Caki2 (cell line): Measurements from ENCODE around the gene HID1. TPM values are rescaled to one million over a fixed set of nuclear protein-coding genes. Genes with fewer than 3 reads are reported as not detected.
"Not testable (repeated sequence)": the region's sequence is repeated elsewhere in the genome, so short reads cannot be mapped to it uniquely, and the experiment has no call there.

Source experiments
- DNase-seq: peaks from one replicate; pipeline ENCODE4 v3.0.0-alpha.2; 2015; ENCODE audit warnings: low read depth
- in situ Hi-C: cut with HindIII; loops from 2 replicates; pipeline ENCODE4 v1.10.0; 2016; ENCODE audit warnings: low sequenced_read_pairs, low pct_unique_long_range_greater_than_20kb, mixed read lengths
- total RNA-seq: library from RNA; depleted of rRNA; stranded (reverse); fragments of >200 nt; shearing (Covaris generic); gene quantifications from 2 replicates; pipeline ENCODE4 v1.2.3, GENCODE V29; 2014; ENCODE audit warnings: low replicate concordance

The HID1 gene
- total RNA-seq, 1 experiment from 2014 or later, result 0.10 TPM

- DNase-seq, result no peak
- in situ Hi-C loops, result no loop called here
These were observed 5.2 kb upstream of the HID1 start for GRCh38 chr17:74977802-74978201.

GRCh38 chr17:74975943-74976342 is 3.4 kb upstream of the HID1 start:
- no peak for DNase-seq
- in situ Hi-C loops, result no loop called here

- in situ Hi-C loops, result no loop called here
These were observed 392 bp upstream of the HID1 start for GRCh38 chr17:74972973-74973328.

GRCh38 chr17:74971842-74972106 is 785 bp downstream of the HID1 start:
- in situ Hi-C loops, result no loop called here
- no peak for DNase-seq

More at GRCh38 chr17:74972973-74973328, 392 bp upstream of the HID1 start:
- DNase-seq, result no peak

GRCh38 chr17:74971069-74971841 is 1.3 kb downstream of the HID1 start:
- in situ Hi-C loops, result no loop called here
- no peak for DNase-seq

- in situ Hi-C loops, result no loop called here
- DNase-seq, result no peak
These were observed 2.2 kb downstream of the HID1 start for GRCh38 chr17:74970395-74970794.

GRCh38 chr17:74969501-74969900 is 3.1 kb downstream of the HID1 start:
- DNase-seq, in situ Hi-C loops: not testable (repeated sequence)

GRCh38 chr17:74968361-74968780 is 4.2 kb downstream of the HID1 start:
- DNase-seq, result no peak
- in situ Hi-C loops, result no loop called here

GRCh38 chr17:74964988-74965622 is 7.5 kb downstream of the HID1 start:
- DNase-seq, result no peak
- in situ Hi-C loops, result no loop called here

GRCh38 chr17:74964246-74964761 is 8.3 kb downstream of the HID1 start:
- in situ Hi-C loops, result no loop called here
- no peak for DNase-seq

- in situ Hi-C loops, result no loop called here
- DNase-seq, result no peak
These were observed 8.9 kb downstream of the HID1 start for GRCh38 chr17:74963656-74964055.

- in situ Hi-C loops, result no loop called here
- no peak for DNase-seq
These were observed 9.8 kb downstream of the HID1 start for GRCh38 chr17:74962622-74963394.

- in situ Hi-C loops, result no loop called here
- peak; percentile 71 for DNase-seq
These were observed 10.8 kb downstream of the HID1 start for GRCh38 chr17:74961657-74962350.

- in situ Hi-C loops, result no loop called here
- DNase-seq, result peak; percentile 51
These were observed 11.8 kb downstream of the HID1 start for GRCh38 chr17:74960570-74961342.

- DNase-seq, result peak; percentile 48
- in situ Hi-C loops, result no loop called here
These were observed 12.6 kb downstream of the HID1 start for GRCh38 chr17:74959826-74960515.

- DNase-seq, result peak; percentile 43
- in situ Hi-C loops, result no loop called here
These were observed 14.4 kb downstream of the HID1 start for GRCh38 chr17:74957935-74958740.

- no peak for DNase-seq
- in situ Hi-C loops, result no loop called here
These were observed 16.5 kb downstream of the HID1 start for GRCh38 chr17:74956093-74956492.
